ENCODE measurements around the gene ECSIT. TPM values are rescaled to one million over a fixed set of nuclear protein-coding genes. Genes with fewer than 3 reads are reported as not detected.

ECSIT gene
- total RNA-seq, 1 experiment from 2014 or later, result 40.3 TPM

Small RNA genes lying within 50 kb of the gene (small RNA-seq; reads per million reads assigned to genes)
- gene MIR7974, result 1.6 to 9.6 reads per million in 2 experiments
- gene RN7SL833P, result 0.02 to 12.7 reads per million in 2 experiments

Other genes with a start within 250 kb of the ECSIT start
- not detected in 2 replicates for gene TSPAN16, start 233.0 kb downstream of the ECSIT start, total RNA-seq (2014; rRNA removed; shearing (Covaris generic))
- gene RAB3D, start 189.5 kb downstream of the ECSIT start, total RNA-seq (2014; rRNA removed; shearing (Covaris generic)), result 10.7 and 12.3 TPM in 2 replicates
- gene TMEM205, start 182.9 kb downstream of the ECSIT start, total RNA-seq (2014; rRNA removed; shearing (Covaris generic)), result 114 and 151 TPM in 2 replicates
- gene CCDC159, start 182.6 kb downstream of the ECSIT start, total RNA-seq (2014; rRNA removed; shearing (Covaris generic)), result 7.1 and 7.2 TPM in 2 replicates
- 8.0 and 8.4 TPM in 2 replicates for gene PLPPR2, start 173.7 kb downstream of the ECSIT start, total RNA-seq (2014; rRNA removed; shearing (Covaris generic))
- 0.66 and 1.4 TPM in 2 replicates for gene SWSAP1, start 154.5 kb downstream of the ECSIT start, total RNA-seq (2014; rRNA removed; shearing (Covaris generic))
- gene EPOR, start 144.8 kb downstream of the ECSIT start, total RNA-seq (2014; rRNA removed; shearing (Covaris generic)), result 6.3 and 7.9 TPM in 2 replicates
- gene RGL3, start 109.8 kb downstream of the ECSIT start, total RNA-seq (2014; rRNA removed; shearing (Covaris generic)), result 7.3 and 8.6 TPM in 2 replicates
- gene ODAD3, start 94.0 kb downstream of the ECSIT start, total RNA-seq (2014; rRNA removed; shearing (Covaris generic)), result 0.20 and 0.47 TPM in 2 replicates
- gene PRKCSH, start 93.5 kb downstream of the ECSIT start, total RNA-seq (2014; rRNA removed; shearing (Covaris generic)), result 122 and 131 TPM in 2 replicates
- gene ELAVL3, start 48.1 kb downstream of the ECSIT start, total RNA-seq (2014; rRNA removed; shearing (Covaris generic)), result not detected in 2 replicates
- gene ZNF653, start 23.3 kb downstream of the ECSIT start, total RNA-seq (2014; rRNA removed; shearing (Covaris generic)), result 5.2 and 5.6 TPM in 2 replicates
- gene CNN1, start 9.7 kb upstream of the ECSIT start, total RNA-seq (2014; rRNA removed; shearing (Covaris generic)), result not detected in 2 replicates
- 31.6 and 35.3 TPM in 2 replicates for gene ELOF1, start 30.1 kb upstream of the ECSIT start, total RNA-seq (2014; rRNA removed; shearing (Covaris generic))
- not detected in 2 replicates for gene ACP5, start 48.5 kb upstream of the ECSIT start, total RNA-seq (2014; rRNA removed; shearing (Covaris generic))
- 9.6 and 10.9 TPM in 2 replicates for gene ZNF627, start 68.3 kb upstream of the ECSIT start, total RNA-seq (2014; rRNA removed; shearing (Covaris generic))
- 0.10 TPM in 1 of 2 replicates, not detected in the other for gene ZNF823, start 209.8 kb upstream of the ECSIT start, total RNA-seq (2014; rRNA removed; shearing (Covaris generic))
- gene ZNF441, start 237.9 kb upstream of the ECSIT start, total RNA-seq (2014; rRNA removed; shearing (Covaris generic)), result not detected in 2 replicates